NT2/D1 (cell line): ENCODE data around the gene PTPRN2.

Experiments used
- SUZ12 ChIP-seq: IDR thresholded peaks from 2 replicates; pipeline ENCODE4 v1.6.1; 2011; ENCODE audit not compliant: insufficient read length, insufficient read depth; ENCODE audit errors: extremely low read depth
- YY1 ChIP-seq: IDR thresholded peaks from 2 replicates; pipeline ENCODE4 v1.6.1; 2011; ENCODE audit not compliant: insufficient read length, insufficient read depth
- ZNF274 ChIP-seq: IDR thresholded peaks from 2 replicates; pipeline ENCODE4 v1.6.1; 2011; ENCODE audit warnings: mild to moderate bottlenecking, low read depth, low read length

GRCh38 chr7:158001621-158002320 lies 585.9 kb downstream of the PTPRN2 start:
- TF ChIP-seq ZNF274 (no peak), YY1 (no peak), SUZ12 (no peak)
